ENCODE measurements around the gene SLC22A6.

DNA sequence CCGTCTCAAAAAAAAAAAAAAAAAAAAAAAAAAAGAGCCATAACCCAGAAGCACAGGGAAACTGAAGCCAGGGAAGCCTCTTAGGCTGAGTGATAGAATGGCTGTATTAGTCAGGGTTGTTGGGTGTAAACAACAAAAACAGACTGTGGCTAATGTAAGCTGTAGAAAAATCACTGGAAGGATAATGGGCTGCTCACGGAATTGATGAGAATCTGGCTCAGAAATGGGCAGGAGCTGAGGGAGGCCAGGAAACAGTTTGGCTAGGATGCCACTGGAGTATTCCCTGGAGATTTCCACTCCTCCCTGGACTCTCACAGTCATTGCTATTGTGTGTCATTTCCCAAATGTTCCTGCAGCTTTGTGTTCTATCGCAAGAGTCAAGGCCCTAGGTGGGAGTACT is 22.4 kb downstream of the SLC22A6 start:
- TF ChIP-seq POLR2A (IDR thresholded peaks at IDR 0.05), result no peak
- TF ChIP-seq, protein P1, sequence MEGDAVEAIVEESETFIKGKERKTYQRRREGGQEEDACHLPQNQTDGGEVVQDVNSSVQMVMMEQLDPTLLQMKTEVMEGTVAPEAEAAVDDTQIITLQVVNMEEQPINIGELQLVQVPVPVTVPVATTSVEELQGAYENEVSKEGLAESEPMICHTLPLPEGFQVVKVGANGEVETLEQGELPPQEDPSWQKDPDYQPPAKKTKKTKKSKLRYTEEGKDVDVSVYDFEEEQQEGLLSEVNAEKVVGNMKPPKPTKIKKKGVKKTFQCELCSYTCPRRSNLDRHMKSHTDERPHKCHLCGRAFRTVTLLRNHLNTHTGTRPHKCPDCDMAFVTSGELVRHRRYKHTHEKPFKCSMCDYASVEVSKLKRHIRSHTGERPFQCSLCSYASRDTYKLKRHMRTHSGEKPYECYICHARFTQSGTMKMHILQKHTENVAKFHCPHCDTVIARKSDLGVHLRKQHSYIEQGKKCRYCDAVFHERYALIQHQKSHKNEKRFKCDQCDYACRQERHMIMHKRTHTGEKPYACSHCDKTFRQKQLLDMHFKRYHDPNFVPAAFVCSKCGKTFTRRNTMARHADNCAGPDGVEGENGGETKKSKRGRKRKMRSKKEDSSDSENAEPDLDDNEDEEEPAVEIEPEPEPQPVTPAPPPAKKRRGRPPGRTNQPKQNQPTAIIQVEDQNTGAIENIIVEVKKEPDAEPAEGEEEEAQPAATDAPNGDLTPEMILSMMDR (IDR thresholded peaks at IDR 0.05), result no peak
